Brain microvascular endothelial cell (primary cell): ENCODE data around the gene FSTL4.

Experiments
- DNase-seq: peaks from one replicate; pipeline ENCODE4 v3.0.0-alpha.2; 2020
- H3K27ac ChIP-seq: fragments of 250-450 bp; sonication (Bioruptor Pico); 2 replicates; pipeline ENCODE4 v1.5.1; 2020; ENCODE audit warnings: mild to moderate bottlenecking, moderate library complexity
- H3K27me3 ChIP-seq: fragments of 250-450 bp; sonication (Bioruptor Pico); replicated peaks from 2 replicates; pipeline ENCODE4 v1.5.1; 2020; ENCODE audit warnings: mild to moderate bottlenecking
- H3K36me3 ChIP-seq: fragments of 250-450 bp; sonication (Bioruptor Pico); replicated peaks from 2 replicates; pipeline ENCODE4 v1.5.1; 2020; ENCODE audit warnings: mild to moderate bottlenecking
- H3K4me3 ChIP-seq: 2 replicates; pipeline ENCODE4 v1.5.1; 2011; ENCODE audit warnings: low read depth, mild to moderate bottlenecking, control low read depth, low read length, moderate library complexity
- CTCF ChIP-seq: IDR thresholded peaks from 2 replicates; pipeline ENCODE4 v1.5.1; 2011; ENCODE audit warnings: low read depth, mild to moderate bottlenecking, moderate library complexity, low read length, control low read depth, inconsistent platforms; ENCODE audit errors: missing control alignments
- in situ Hi-C: cut with HindIII; loops from 2 replicates; pipeline ENCODE4 v1.10.0; 2017; ENCODE audit warnings: low sequenced_read_pairs, low pct_ligation_motif_present

The FSTL4 gene

GRCh38 chr5:133368916-133369783 lies 243.2 kb downstream of the FSTL4 start:
- Histone ChIP-seq H3K36me3 (no peaks in the 10 kb centered on the region), H3K4me3 (no peak overlapping the region), H3K27me3 (no peaks in the 10 kb centered on the region), H3K27ac (no peak overlapping the region)
- in situ Hi-C loops, result no loop called here
- TF ChIP-seq CTCF, result no peak
- no peak for DNase-seq

GRCh38 chr5:133367984-133368383 lies 244.4 kb downstream of the FSTL4 start:
- no peak for DNase-seq
- no peak overlapping the region for H3K27ac ChIP-seq
- no peaks in the 10 kb centered on the region for H3K36me3 ChIP-seq
- no peak for TF ChIP-seq CTCF
- in situ Hi-C loops, result no loop called here
- H3K4me3 ChIP-seq, result no peak overlapping the region
- no peaks in the 10 kb centered on the region for H3K27me3 ChIP-seq

- in situ Hi-C loops, result no loop called here
- no peaks in the 10 kb centered on the region for H3K27me3 ChIP-seq
- H3K4me3 ChIP-seq, result no peak overlapping the region
- no peak for DNase-seq
- no peaks in the 10 kb centered on the region for H3K36me3 ChIP-seq
- no peak for TF ChIP-seq CTCF
- H3K27ac ChIP-seq, result no peak overlapping the region
Measured at GRCh38 chr5:133367071-133367786, 245.1 kb downstream of the FSTL4 start.

- TF ChIP-seq CTCF, result no peak
- no peak overlapping the region for H3K27ac ChIP-seq
- in situ Hi-C loops, result no loop called here
Measured at GRCh38 chr5:133366438-133366837, 245.9 kb downstream of the FSTL4 start.

GRCh38 chr5:133365738-133366137 lies 246.6 kb downstream of the FSTL4 start:
- H3K27ac ChIP-seq, result no peak overlapping the region
- DNase-seq, result no peak
- in situ Hi-C loops, result no loop called here

More at GRCh38 chr5:133366438-133366837, 245.9 kb downstream of the FSTL4 start:
- H3K36me3 ChIP-seq, result no peaks in the 10 kb centered on the region
- no peak for DNase-seq
- H3K27me3 ChIP-seq, result peaks cover 2% of the 10 kb centered on the region
- no peak overlapping the region for H3K4me3 ChIP-seq

More at GRCh38 chr5:133365738-133366137, 246.6 kb downstream of the FSTL4 start:
- no peak for TF ChIP-seq CTCF
- no peak overlapping the region for H3K4me3 ChIP-seq
- H3K36me3 ChIP-seq, result no peaks in the 10 kb centered on the region
- peaks cover 5% of the 10 kb centered on the region for H3K27me3 ChIP-seq
